HCT116 (cell line): ENCODE measurements around the gene ZHX3. TPM values are rescaled to one million over a fixed set of nuclear protein-coding genes. Genes with fewer than 3 reads are reported as not detected.

ENCODE experiments used
- ATAC-seq: fragments of 200-7000 bp; cut with Tn5 transposase; 2 replicates; pipeline ENCODE4 v1.9.1; 2020; ENCODE audit warnings: mild to moderate bottlenecking, moderate library complexity
- BruUV-seq: library from RNA; stranded (reverse); fragments of 400-500 nt; replicated peaks from 2 replicates; lab custom pipeline; 2021; lab: Mats Ljungman, UMichigan
- CTCF ChIA-PET: fragments of 300-600 bp; sonication (Branson Sonifier 250); formaldehyde crosslinking; loops from one replicate; lab custom pipeline; 2021; ENCODE audit warnings: antibody characterized with exemption; lab: Charles Lee
- POLR2A ChIA-PET: fragments of 300-600, 350-600 bp; sonication (Branson Sonifier 250); formaldehyde crosslinking; loops from one replicate; lab custom pipeline; 2021; ENCODE audit warnings: antibody characterized with exemption; lab: Charles Lee
- RAD21 ChIA-PET, 2 experiments: fragments of 300-600 bp; sonication (Branson Sonifier 250); formaldehyde crosslinking; loops; one replicate each; lab custom pipeline; 2023; ENCODE audit warnings: low total read pairs in 2 of 2; ENCODE audit not compliant: uncharacterized antibody in 2 of 2, unreplicated experiment in 2 of 2, low non-redundant PET in 1 of 2; lab: Charles Lee
- DNase-seq: peaks from one replicate; pipeline ENCODE4 v3.0.0-alpha.2; 2010; ENCODE audit warnings: low read depth, low spot score
- H2AFZ ChIP-seq: fragments of 200-600 bp; shearing (Covaris generic), sonication (generic); 2 replicates; pipeline ENCODE4 v1.6.1; 2017; ENCODE audit warnings: low read depth, mixed run types, mixed read lengths, antibody characterized with exemption, low read length; ENCODE audit not compliant: poor library complexity, severe bottlenecking
- H3K27ac ChIP-seq: 2 replicates; pipeline ENCODE4 v1.5.1; 2012; ENCODE audit warnings: low read depth, low read length
- H3K27me3 ChIP-seq: fragments of 200-600 bp; sonication (generic); 2 replicates; pipeline ENCODE4 v1.6.1; 2016; ENCODE audit warnings: mixed run types, low read length, mixed read lengths; ENCODE audit not compliant: insufficient read depth
- H3K36me3 ChIP-seq, 2 experiments: fragments of 200-500 bp in 1 of 2; fragments of 200-600 bp in 1 of 2; sonication (Bioruptor generic) in 1 of 2; sonication (generic) in 1 of 2; 2 replicates each; pipeline versions ENCODE4 v1.5.1 to v1.6.1; 2014 to 2016; ENCODE audit warnings: low read length in 2 of 2, inconsistent platforms in 1 of 2, mixed read lengths in 1 of 2, mixed run types in 1 of 2; ENCODE audit not compliant: insufficient read depth in 2 of 2, control insufficient read depth in 1 of 2
- H3K4me1 ChIP-seq, 2 experiments: fragments of 200-600 bp in 1 of 2; sonication (generic) in 1 of 2; 2 replicates each; pipeline versions ENCODE4 v1.5.1 to v1.6.1; 2012 to 2017; ENCODE audit warnings: low read length in 2 of 2, inconsistent platforms in 1 of 2, mild to moderate bottlenecking in 1 of 2, mixed read lengths in 1 of 2, mixed run types in 1 of 2, moderate library complexity in 1 of 2; ENCODE audit not compliant: insufficient read depth in 2 of 2, control insufficient read depth in 1 of 2
- H3K4me2 ChIP-seq: fragments of 200-600 bp; sonication (generic); 2 replicates; pipeline ENCODE4 v1.6.1; 2017; ENCODE audit warnings: mixed run types, low read length, mixed read lengths
- H3K4me3 ChIP-seq, 2 experiments: fragments of 200-600 bp in 1 of 2; sonication (generic) in 1 of 2; replicated peaks in 1 of 2; 2 replicates each; pipeline ENCODE4 v1.5.1; 2011 to 2016; ENCODE audit warnings: low read length in 2 of 2, control low read depth in 1 of 2, low read depth in 1 of 2, mild to moderate bottlenecking in 1 of 2, mixed read lengths in 1 of 2, mixed run types in 1 of 2
- H3K79me2 ChIP-seq: fragments of 200-600 bp; sonication (generic); 2 replicates; pipeline ENCODE4 v1.6.1; 2017; ENCODE audit warnings: mild to moderate bottlenecking, mixed run types, low read length, moderate library complexity, mixed read lengths; ENCODE audit not compliant: insufficient read depth
- H3K9ac ChIP-seq: fragments of 200-600 bp; sonication (generic); 2 replicates; pipeline ENCODE4 v1.6.1; 2016; ENCODE audit warnings: low read length, mixed read lengths
- H3K9me2 ChIP-seq: fragments of 200-600 bp; sonication (generic), shearing (Covaris generic); 2 replicates; pipeline ENCODE4 v1.6.1; 2017; ENCODE audit warnings: mixed run types, mild to moderate bottlenecking, moderate library complexity; ENCODE audit not compliant: insufficient read depth
- H3K9me3 ChIP-seq, 2 experiments: fragments of 200-500 bp in 1 of 2; fragments of 200-600 bp in 1 of 2; sonication (Bioruptor generic) in 1 of 2; sonication (generic) in 1 of 2; 2 replicates each; pipeline ENCODE4 v1.6.1; 2014 to 2017; ENCODE audit warnings: low read length in 2 of 2, mixed read lengths in 2 of 2, inconsistent platforms in 1 of 2, low read depth in 1 of 2, mild to moderate bottlenecking in 1 of 2, mixed run types in 1 of 2, moderate library complexity in 1 of 2; ENCODE audit not compliant: control insufficient read depth in 1 of 2, insufficient read depth in 1 of 2
- H4K20me1 ChIP-seq: fragments of 200-600 bp; sonication (generic), shearing (Covaris generic); 2 replicates; pipeline ENCODE4 v1.6.1; 2017; ENCODE audit warnings: mixed run types, mild to moderate bottlenecking, moderate library complexity; ENCODE audit not compliant: insufficient read depth
- CBX3 ChIP-seq: IDR thresholded peaks from 2 replicates; pipeline ENCODE4 v1.6.1; 2012; ENCODE audit warnings: low read depth
- CEBPB ChIP-seq: IDR thresholded peaks from 2 replicates; pipeline ENCODE4 v1.6.1; 2012; ENCODE audit warnings: low read depth
- CTCF ChIP-seq, 3 experiments: fragments of 200-600 bp in 1 of 3; sonication (generic) in 1 of 3; IDR thresholded peaks in 2 of 3; conservative IDR thresholded peaks in 1 of 3; 2 replicates each; pipeline ENCODE4 v1.5.1; 2012 to 2017; ENCODE audit warnings: low read depth in 2 of 3, low read length in 2 of 3, antibody characterized with exemption in 1 of 3, borderline replicate concordance in 1 of 3, control low read depth in 1 of 3, mild to moderate bottlenecking in 1 of 3, mixed read lengths in 1 of 3, mixed run types in 1 of 3, moderate library complexity in 1 of 3; ENCODE audit not compliant: insufficient read depth in 1 of 3
- EGR1 ChIP-seq: IDR thresholded peaks from 2 replicates; pipeline ENCODE4 v1.6.1; 2012; ENCODE audit warnings: low read depth
- ELF1 ChIP-seq: IDR thresholded peaks from 2 replicates; pipeline ENCODE4 v1.6.1; 2012; ENCODE audit warnings: low read depth, borderline replicate concordance
- EZH2 ChIP-seq: fragments of 200-600 bp; sonication (generic); IDR thresholded peaks from 2 replicates; pipeline ENCODE4 v1.6.1; 2017; ENCODE audit warnings: antibody characterized with exemption, mixed run types
- EZH2phosphoT487 ChIP-seq: fragments of 200-600 bp; IDR thresholded peaks from 2 replicates; pipeline ENCODE4 v1.6.1; 2018; ENCODE audit warnings: antibody characterized with exemption, borderline replicate concordance
- FOSL1 ChIP-seq: IDR thresholded peaks from 2 replicates; pipeline ENCODE4 v1.6.1; 2012; ENCODE audit warnings: low read depth
- POLR2A ChIP-seq: IDR thresholded peaks from 2 replicates; pipeline ENCODE4 v1.7.0; 2011; ENCODE audit warnings: borderline replicate concordance; ENCODE audit not compliant: insufficient read depth, insufficient read length; ENCODE audit errors: extremely low read depth
- POLR2AphosphoS5 ChIP-seq: IDR thresholded peaks from 2 replicates; pipeline ENCODE4 v1.6.1; 2011; ENCODE audit warnings: mild to moderate bottlenecking, low read depth, low read length, moderate library complexity
- RAD21 ChIP-seq: IDR thresholded peaks from 2 replicates; pipeline ENCODE4 v1.6.1; 2012; ENCODE audit warnings: low read depth, mild to moderate bottlenecking
- SIN3A ChIP-seq: IDR thresholded peaks from 2 replicates; pipeline ENCODE4 v1.6.1; 2012; ENCODE audit warnings: low read depth
- SP1 ChIP-seq: IDR thresholded peaks from 2 replicates; pipeline ENCODE4 v1.6.1; 2012; ENCODE audit warnings: low read depth
- YY1 ChIP-seq: IDR thresholded peaks from 2 replicates; pipeline ENCODE4 v1.6.1; 2011; ENCODE audit warnings: low read length, low read depth, moderate library complexity, mild to moderate bottlenecking; ENCODE audit not compliant: insufficient replicate concordance; ENCODE audit errors: extremely low read depth
- ZFX ChIP-seq: fragments of 450-650 bp; IDR thresholded peaks from 2 replicates; pipeline ENCODE4 v1.6.1; 2017
- ZNF274 ChIP-seq: fragments of 200-500 bp; sonication (Bioruptor generic); IDR thresholded peaks from 2 replicates; pipeline ENCODE4 v1.6.1; 2014; ENCODE audit warnings: mild to moderate bottlenecking, low read depth, low read length, inconsistent platforms
- intact Hi-C: fragments of 100-400 bp; cut with micrococcal nuclease; formaldehyde crosslinking; loops from 2 replicates; pipeline ENCODE4 v1.10.0; 2022
- total RNA-seq: library from RNA; stranded (reverse); gene quantifications from one replicate; pipeline ENCODE4 v1.2.1, GENCODE V29; 2021; ENCODE audit not compliant: unreplicated experiment
- TF ChIP-seq, protein P1 (sequence below): IDR thresholded peaks from 2 replicates; pipeline ENCODE4 v1.6.1; 2012
- TF ChIP-seq, protein P2 (sequence below): IDR thresholded peaks from 2 replicates; pipeline ENCODE4 v1.6.1; 2012; ENCODE audit warnings: low read depth

Gene ZHX3
- total RNA-seq, 1 experiment from 2014 or later, result 13.3 TPM

DNA sequence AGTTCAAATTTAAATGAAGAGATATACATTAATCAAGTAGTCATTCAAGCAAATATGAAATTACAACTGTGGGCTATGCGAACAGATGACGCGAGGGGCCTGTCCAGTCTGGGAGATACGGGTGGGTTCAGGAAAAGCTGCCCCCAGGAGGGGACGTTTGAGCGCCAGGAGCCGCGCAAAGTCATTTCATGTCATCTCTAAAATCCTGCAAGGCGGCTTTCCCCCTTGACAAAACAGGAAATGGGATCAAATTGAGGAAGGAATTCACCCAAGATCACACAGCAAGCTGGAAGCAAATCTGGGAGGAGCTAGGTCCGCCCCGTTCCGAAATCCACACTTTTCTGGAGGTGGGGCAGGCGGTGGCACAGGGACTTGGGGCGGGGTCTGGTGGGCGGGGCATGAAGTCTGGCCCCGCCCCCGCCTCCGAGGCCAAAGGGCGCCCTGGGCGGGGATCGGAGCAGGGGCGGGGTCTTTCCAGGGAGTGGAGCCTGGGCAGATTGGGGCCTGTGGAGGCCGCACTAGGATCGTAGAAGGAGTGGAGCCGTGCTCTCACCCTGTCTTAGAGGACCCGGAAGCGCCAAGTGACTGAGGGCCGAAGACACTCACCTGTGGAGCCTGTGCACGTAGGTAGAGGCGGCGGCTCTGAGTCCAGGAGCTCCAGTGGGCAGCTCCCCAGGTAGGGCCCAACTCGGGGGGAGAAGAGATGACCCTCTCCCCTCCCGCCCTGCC, 23.0 kb upstream of the ZHX3 start, which contains the start of gene LPIN3:
Gene LPIN3 (plus strand): TSS at position 495 of the 729 bp plus-strand sequence. CDS start 4,983 bp downstream, outside the sequence.
- Histone ChIP-seq H2AFZ (peak within 1 kb of the TSS; percentile 96), H3K9me3 (no peaks in the 10 kb centered on the region)

More for the DNA sequence above, 23.0 kb upstream of the ZHX3 start, which contains the start of gene LPIN3:
- DNase-seq (peak; percentile 84), ATAC-seq (peak; percentile 83)
- ChIA-PET POLR2A (interaction anchor here (1.0 to 1.2 kb wide), 3 partner anchors 76 to 205 kb away, joined by 3 to 4 read pairs (median 4); no protein-coding TSS in a partner anchor), CTCF (interaction anchor here (0.7 to 3.4 kb wide), 22 partner anchors 9 to 461 kb away, joined by 3 to 83 read pairs (median 4); partner anchors contain the start of gene ZHX3), RAD21 (interaction anchor here (0.6 to 1.8 kb wide), 8 partner anchors 29 to 375 kb away, joined by 3 to 17 read pairs (median 6); no protein-coding TSS in a partner anchor)
- intact Hi-C loops, result loop anchor here (1.0 to 2.0 kb wide), 5 partner anchors 108 to 372 kb away; no protein-coding TSS in a partner anchor
- peak within 1 kb of the TSS; percentile 67 for H3K9ac ChIP-seq
- peak within 1 kb of the TSS; percentile 42 for H3K27ac ChIP-seq
- H3K9me2 ChIP-seq, result no peaks in the 10 kb centered on the region
- H3K36me3 ChIP-seq, result no peaks in the 10 kb centered on the region
- no peaks in the 10 kb centered on the region; the same call in 1 of the 2 replicates for H3K79me2 ChIP-seq
- TF ChIP-seq CEBPB, result no peak
- TF ChIP-seq RAD21, result peak; percentile 65
- peak; percentile 41 for TF ChIP-seq ZFX
- TF ChIP-seq ELF1, result peak; percentile 74; the same call in 1 of the 2 replicates
- TF ChIP-seq EZH2phosphoT487, result no peak
- peak; percentile 51 for TF ChIP-seq POLR2A
- no peak for TF ChIP-seq SP1
- TF ChIP-seq CTCF (IDR thresholded peaks at IDR 0.05 in 2 of 3, conservative IDR thresholded peaks at IDR 0.05 in 1 of 3; ENCODE audit: borderline replicate concordance in 1 of 3, insufficient read depth in 1 of 3, low read depth in 2 of 3, low read length in 2 of 3), result 0 out of 6 replicates have a peak, but pooled peaks of 1 of the 3 experiments have one; percentile 10
- no peak for TF ChIP-seq CBX3
- TF ChIP-seq, protein P1, sequence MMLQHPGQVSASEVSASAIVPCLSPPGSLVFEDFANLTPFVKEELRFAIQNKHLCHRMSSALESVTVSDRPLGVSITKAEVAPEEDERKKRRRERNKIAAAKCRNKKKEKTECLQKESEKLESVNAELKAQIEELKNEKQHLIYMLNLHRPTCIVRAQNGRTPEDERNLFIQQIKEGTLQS, result no peak
- no peak for TF ChIP-seq ZNF274
- TF ChIP-seq POLR2AphosphoS5, result peak; percentile 81
- no peak for TF ChIP-seq EZH2
- TF ChIP-seq EGR1, result no peak; the same call in 1 of the 2 replicates
- TF ChIP-seq, protein P2, sequence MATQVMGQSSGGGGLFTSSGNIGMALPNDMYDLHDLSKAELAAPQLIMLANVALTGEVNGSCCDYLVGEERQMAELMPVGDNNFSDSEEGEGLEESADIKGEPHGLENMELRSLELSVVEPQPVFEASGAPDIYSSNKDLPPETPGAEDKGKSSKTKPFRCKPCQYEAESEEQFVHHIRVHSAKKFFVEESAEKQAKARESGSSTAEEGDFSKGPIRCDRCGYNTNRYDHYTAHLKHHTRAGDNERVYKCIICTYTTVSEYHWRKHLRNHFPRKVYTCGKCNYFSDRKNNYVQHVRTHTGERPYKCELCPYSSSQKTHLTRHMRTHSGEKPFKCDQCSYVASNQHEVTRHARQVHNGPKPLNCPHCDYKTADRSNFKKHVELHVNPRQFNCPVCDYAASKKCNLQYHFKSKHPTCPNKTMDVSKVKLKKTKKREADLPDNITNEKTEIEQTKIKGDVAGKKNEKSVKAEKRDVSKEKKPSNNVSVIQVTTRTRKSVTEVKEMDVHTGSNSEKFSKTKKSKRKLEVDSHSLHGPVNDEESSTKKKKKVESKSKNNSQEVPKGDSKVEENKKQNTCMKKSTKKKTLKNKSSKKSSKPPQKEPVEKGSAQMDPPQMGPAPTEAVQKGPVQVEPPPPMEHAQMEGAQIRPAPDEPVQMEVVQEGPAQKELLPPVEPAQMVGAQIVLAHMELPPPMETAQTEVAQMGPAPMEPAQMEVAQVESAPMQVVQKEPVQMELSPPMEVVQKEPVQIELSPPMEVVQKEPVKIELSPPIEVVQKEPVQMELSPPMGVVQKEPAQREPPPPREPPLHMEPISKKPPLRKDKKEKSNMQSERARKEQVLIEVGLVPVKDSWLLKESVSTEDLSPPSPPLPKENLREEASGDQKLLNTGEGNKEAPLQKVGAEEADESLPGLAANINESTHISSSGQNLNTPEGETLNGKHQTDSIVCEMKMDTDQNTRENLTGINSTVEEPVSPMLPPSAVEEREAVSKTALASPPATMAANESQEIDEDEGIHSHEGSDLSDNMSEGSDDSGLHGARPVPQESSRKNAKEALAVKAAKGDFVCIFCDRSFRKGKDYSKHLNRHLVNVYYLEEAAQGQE, result no peak
- no peak for TF ChIP-seq SIN3A
- no peak for TF ChIP-seq FOSL1
- peak; percentile 27 for TF ChIP-seq YY1
- H3K4me2 ChIP-seq, result peak within 1 kb of the TSS; percentile 99
- no peaks in the 10 kb centered on the region for H4K20me1 ChIP-seq
- no peaks in the 10 kb centered on the region for H3K27me3 ChIP-seq
- peak within 1 kb of the TSS; percentile 70 to 74 for H3K4me3 ChIP-seq
- BruUV-seq, result no TSS peak
- H3K4me1 ChIP-seq, result peaks cover 6 to 21% of the 10 kb centered on the region in 2 experiments; a peak in 3 of 4 replicates
